ENCODE data around the gene IL2RA. TPM values are rescaled to one million over a fixed set of nuclear protein-coding genes. Genes with fewer than 3 reads are reported as not detected.

IL2RA gene
- total RNA-seq, 4 donors from 2014 or later, result 0.70 to 16.5 (median 1.9) TPM

DNA sequence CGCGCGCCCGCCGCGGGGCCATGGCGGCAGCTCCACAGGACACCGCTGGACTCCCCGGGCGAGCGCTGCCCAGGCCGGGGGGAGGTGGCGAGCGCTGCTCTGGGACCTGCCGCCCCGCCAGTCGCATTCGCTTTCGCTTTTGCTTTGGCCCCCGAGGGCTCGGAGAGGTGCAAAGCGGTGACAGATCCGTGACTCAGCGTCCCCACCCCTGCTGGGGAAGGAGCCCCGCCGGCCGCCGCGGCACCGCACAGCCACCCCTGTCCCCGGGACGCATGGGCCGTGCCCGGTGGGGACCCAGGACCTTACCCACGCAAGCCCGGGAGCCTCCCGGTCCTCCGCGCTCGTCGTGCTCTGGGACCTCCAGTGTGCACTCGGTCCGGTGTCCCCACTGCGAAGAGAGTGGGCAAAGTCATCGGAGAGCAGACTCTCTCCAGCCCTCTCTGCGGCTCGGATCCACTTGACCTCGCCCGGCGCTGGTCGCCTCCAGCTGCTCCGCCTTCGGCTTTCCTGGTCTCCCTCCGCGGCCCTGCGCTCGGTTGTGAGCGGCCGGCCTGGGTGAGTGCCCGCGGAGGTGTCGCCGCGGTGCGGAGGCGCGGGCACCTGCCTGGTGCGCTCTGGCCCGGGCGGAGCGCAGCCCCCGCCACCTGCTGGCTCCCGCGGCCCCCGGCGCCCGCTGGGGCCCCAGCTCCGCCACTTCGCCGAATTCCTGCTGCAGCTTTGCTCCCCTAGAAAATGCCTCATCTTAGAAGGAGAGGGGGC is 84.5 kb downstream of the IL2RA start, which contains the start of gene IL15RA:
IL15RA (minus strand) TSS at position 73 of the 759 bp plus-strand sequence; CDS start at position 22, 51 bp downstream.
- H3K27ac ChIP-seq, result peak within 1 kb of the TSS; percentile 92 to 99 (median 96)
- peak; percentile 80 to 94 (median 90) for DNase-seq
- H3K36me3 ChIP-seq, result no peaks in the 10 kb centered on the region
- no peaks in the 10 kb centered on the region for H3K9me3 ChIP-seq
- peak within 1 kb of the TSS; percentile 77 to 100 (median 94) for H3K4me3 ChIP-seq
- H3K4me1 ChIP-seq, result peaks cover 0 to 20% (median 6%) of the 10 kb centered on the region in 4 donors
- TF ChIP-seq, protein P1, sequence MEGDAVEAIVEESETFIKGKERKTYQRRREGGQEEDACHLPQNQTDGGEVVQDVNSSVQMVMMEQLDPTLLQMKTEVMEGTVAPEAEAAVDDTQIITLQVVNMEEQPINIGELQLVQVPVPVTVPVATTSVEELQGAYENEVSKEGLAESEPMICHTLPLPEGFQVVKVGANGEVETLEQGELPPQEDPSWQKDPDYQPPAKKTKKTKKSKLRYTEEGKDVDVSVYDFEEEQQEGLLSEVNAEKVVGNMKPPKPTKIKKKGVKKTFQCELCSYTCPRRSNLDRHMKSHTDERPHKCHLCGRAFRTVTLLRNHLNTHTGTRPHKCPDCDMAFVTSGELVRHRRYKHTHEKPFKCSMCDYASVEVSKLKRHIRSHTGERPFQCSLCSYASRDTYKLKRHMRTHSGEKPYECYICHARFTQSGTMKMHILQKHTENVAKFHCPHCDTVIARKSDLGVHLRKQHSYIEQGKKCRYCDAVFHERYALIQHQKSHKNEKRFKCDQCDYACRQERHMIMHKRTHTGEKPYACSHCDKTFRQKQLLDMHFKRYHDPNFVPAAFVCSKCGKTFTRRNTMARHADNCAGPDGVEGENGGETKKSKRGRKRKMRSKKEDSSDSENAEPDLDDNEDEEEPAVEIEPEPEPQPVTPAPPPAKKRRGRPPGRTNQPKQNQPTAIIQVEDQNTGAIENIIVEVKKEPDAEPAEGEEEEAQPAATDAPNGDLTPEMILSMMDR (IDR thresholded peaks at IDR 0.05), result peak; percentile 19 to 62 (median 47)
- TF ChIP-seq POLR2A (IDR thresholded peaks at IDR 0.05), result peak; percentile 63 to 74
- H3K27me3 ChIP-seq, result no peaks in the 10 kb centered on the region

DNA sequence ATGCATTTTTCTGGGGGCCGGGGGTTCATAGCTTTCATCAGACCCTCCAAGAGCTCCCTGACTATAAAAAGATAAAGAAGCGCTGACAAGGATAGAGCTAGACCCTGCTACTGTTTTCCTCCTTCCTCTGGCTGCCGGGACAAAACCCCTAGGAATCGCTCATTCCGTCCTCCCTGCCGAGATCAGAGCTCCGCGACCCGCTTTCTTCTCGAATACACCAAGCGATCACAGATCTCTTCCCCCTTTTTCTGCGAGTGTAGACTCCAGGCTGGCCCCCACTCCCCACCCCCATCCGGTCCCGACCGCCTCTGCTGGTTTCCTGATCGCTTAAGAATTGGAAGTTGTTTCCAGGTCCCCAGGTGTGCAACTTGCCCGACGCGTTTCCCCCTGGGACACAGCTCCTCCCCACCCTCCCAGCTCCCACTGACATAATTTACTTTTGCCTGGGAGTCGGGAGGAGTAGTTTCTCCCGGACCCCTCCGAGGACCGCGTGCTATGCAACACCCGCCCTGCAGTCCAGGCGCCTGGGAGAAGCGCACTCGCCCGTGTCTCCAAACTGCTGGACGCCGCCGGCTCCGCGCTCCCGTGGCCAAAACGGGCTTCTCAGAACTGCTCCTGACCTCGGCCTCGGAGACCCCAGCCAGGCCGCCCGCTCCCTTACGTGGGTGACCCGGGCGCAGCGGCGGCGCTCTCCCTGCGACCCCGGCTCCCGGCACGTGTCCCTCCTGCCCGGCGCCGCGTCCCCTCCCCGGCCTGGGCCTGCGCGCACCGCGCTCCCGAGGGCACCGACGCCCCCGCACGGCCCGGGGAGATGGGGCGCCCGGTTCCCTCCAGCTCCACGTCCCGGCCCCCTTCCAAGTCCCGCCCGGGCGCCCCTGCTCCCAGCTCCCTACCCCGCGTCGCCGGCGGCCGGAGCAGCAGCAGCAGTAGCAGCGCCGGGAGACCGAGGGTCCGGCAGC is 85.4 kb downstream of the IL2RA start:
- Histone ChIP-seq H3K4me1 (peaks cover 0 to 26% (median 6%) of the 10 kb centered on the region in 4 donors), H3K27ac (peak overlapping the region; percentile 92 to 99 (median 96)), H3K36me3 (no peaks in the 10 kb centered on the region), H3K9me3 (no peaks in the 10 kb centered on the region), H3K4me3 (peak overlapping the region; percentile 77 to 100 (median 94)), H3K27me3 (no peaks in the 10 kb centered on the region)
- DNase-seq, result peak; percentile 62 to 77 (median 77)
- TF ChIP-seq POLR2A (IDR thresholded peaks at IDR 0.05), result no peak
- TF ChIP-seq, protein P1 (IDR thresholded peaks at IDR 0.05), result peak in 1 of 6 experiments; percentile 2

DNA sequence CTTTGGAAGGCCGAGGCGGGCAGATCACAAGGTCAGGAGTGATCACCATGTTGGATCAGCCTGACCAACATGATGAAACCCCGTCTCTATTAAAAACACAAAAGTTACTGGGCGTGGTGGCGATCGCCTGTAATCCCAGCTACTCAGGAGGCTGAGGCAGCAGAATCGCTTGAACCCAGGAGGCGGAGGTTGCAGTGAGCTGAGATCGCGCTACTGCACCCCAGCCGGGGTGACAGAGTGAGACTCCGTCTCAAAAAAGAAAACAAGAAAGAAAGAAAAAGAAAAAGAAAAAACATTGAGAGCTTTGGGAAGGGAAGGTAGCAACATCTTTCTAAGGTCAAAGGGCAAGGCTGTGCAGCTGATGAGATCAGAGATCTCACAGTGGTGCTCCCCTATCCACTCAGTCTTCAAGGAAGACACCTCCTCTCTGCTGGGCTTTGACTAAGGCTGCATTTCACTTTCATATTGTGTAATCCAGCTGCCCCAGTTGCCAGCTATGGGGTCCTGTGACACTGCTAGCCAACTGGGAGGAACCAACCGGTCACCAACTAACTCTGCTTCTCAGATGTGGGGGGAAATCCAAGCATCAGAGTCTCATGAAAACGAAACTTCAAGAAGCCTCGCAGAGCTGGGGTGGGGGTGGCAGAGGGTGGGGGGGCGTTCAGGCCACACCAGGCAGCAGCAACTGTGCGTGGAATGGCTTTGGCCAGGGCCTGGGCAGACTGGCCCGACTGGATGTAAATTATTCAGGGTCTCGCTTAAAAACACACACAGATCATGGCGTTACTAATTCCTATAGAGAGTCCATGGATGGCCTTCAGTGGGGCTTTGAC is 86.3 kb downstream of the IL2RA start:
- Histone ChIP-seq H3K9me3 (no peaks in the 10 kb centered on the region), H3K4me3 (peak overlapping the region; percentile 77 to 100 (median 94)), H3K27ac (peak overlapping the region; percentile 92 to 99 (median 96)), H3K27me3 (no peaks in the 10 kb centered on the region), H3K4me1 (peaks cover 0 to 30% (median 6%) of the 10 kb centered on the region in 4 donors), H3K36me3 (no peaks in the 10 kb centered on the region)
- DNase-seq, result peak; percentile 62 to 78 (median 63)
- peak; percentile 30 to 59 for TF ChIP-seq POLR2A (IDR thresholded peaks at IDR 0.05)
- TF ChIP-seq, protein P1 (IDR thresholded peaks at IDR 0.05), result no peak

DNA sequence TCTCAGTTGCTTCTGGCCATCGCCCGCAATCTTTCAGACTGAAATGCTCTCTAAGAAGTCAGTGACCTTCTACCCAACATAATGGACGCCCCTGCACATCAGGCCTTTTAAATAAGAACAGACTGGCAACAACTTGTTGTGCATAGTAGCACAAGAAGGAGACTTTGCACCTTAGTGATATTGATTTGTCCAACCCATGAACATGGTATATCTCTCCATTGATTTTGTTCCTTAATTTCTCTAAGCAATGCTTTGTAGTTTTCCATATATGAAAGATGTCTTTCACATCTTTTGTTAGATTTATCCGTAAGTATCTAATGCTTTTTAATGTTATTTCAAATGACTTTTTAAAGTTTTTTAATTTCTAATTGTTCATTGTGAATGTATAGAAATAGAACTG is 89.1 kb downstream of the IL2RA start:
- no peak overlapping the region for H3K4me3 ChIP-seq
- no peaks in the 10 kb centered on the region for H3K36me3 ChIP-seq
- DNase-seq, result peak in 1 of 3 donors; percentile 13
- H3K4me1 ChIP-seq, result peaks cover 0 to 26% (median 6%) of the 10 kb centered on the region in 4 donors
- no peak overlapping the region for H3K27ac ChIP-seq
- TF ChIP-seq, protein P1 (IDR thresholded peaks at IDR 0.05), result no peak
- no peak for TF ChIP-seq POLR2A (IDR thresholded peaks at IDR 0.05)
- H3K9me3 ChIP-seq, result no peaks in the 10 kb centered on the region
- H3K27me3 ChIP-seq, result no peaks in the 10 kb centered on the region

Data from Peyer's patch (tissue), 4 donors.